Measurements from ENCODE around the gene SLC41A3. TPM values are rescaled to one million over a fixed set of nuclear protein-coding genes. Genes with fewer than 3 reads are reported as not detected.

SLC41A3 gene
- total RNA-seq, 1 experiment from 2014 or later, result 35.5 TPM

DNA sequence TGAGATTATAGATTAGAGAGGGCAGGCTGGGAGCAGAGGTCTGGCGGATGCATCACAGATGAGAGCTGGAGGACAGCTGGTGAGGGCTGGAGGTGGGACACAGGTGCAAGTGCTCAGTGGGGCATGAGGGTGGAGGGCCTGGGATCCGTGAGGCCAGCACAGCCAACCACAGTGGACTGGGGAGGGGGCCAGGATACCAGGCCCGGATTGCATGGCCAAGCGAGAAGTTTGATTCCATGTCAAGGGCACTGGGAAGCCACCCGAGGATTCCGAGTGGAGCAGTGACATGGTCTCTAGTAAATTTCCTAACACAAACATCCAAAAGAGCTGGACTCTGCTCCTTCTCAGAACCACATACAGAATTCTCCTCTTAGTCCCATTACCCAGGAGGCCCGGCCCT is 44.0 kb upstream of the SLC41A3 start:
- H3K27ac Mint-ChIP-seq, result peak overlapping the region in 1 of 3 experiments; percentile 53; a peak in 2 of 7 replicates
- Histone ChIP-seq H3K9me3 (ENCODE audit: control insufficient read depth, low read depth, low read length) (no peaks in the 10 kb centered on the region), H2AFZ (ENCODE audit: low read length) (no peak overlapping the region), H3K4ac (ENCODE audit: low read depth, low read length) (no peak overlapping the region), H2BK20ac (ENCODE audit: low read depth, low read length, poor library complexity, severe bottlenecking) (no peak overlapping the region), H4K20me1 (ENCODE audit: control insufficient read depth, insufficient read depth, insufficient read length) (no peaks in the 10 kb centered on the region), H2BK120ac (ENCODE audit: low read depth, low read length, poor library complexity, severe bottlenecking) (no peak overlapping the region), H3K18ac (ENCODE audit: insufficient read length, low read depth, low read length) (no peak overlapping the region), H3K23ac (ENCODE audit: insufficient read length, low read depth, low read length) (no peak overlapping the region), H3K56ac (ENCODE audit: insufficient read length, low read depth, low read length) (no peak overlapping the region), H2AK5ac (ENCODE audit: insufficient read length, low read length) (no peak overlapping the region), H3K4me1 (ENCODE audit: insufficient read depth, low read length) (no peaks in the 10 kb centered on the region; the same call in 1 of the 2 replicates), H3K27ac (ENCODE audit: insufficient read length, low read depth, low read length) (no peak overlapping the region), H3K23me2 (ENCODE audit: insufficient read length, low read depth, low read length, poor library complexity, severe bottlenecking) (no peaks in the 10 kb centered on the region), H3K79me2 (ENCODE audit: insufficient read depth, low read length) (no peaks in the 10 kb centered on the region), H3K4me2 (ENCODE audit: insufficient read depth, insufficient read length, low read length) (no peak overlapping the region), H4K5ac (ENCODE audit: insufficient read length, low read depth, low read length) (no peak overlapping the region), H3K27me3 (ENCODE audit: insufficient read depth, low read length) (no peaks in the 10 kb centered on the region), H2BK15ac (ENCODE audit: low read depth, low read length) (no peak overlapping the region), H3K14ac (ENCODE audit: insufficient read depth, low read length) (no peak overlapping the region), H4K8ac (replicated peaks; ENCODE audit: insufficient read length, low read depth, low read length) (no peak overlapping the region), H4K91ac (ENCODE audit: insufficient read length, low read depth, low read length) (no peak overlapping the region), H3K9ac (ENCODE audit: extremely low read depth, insufficient read length, low read length) (no peak overlapping the region), H2BK5ac (ENCODE audit: insufficient read length, low read length) (no peak overlapping the region), H3T11ph (ENCODE audit: low read length) (no peak overlapping the region), H3K79me1 (ENCODE audit: insufficient read depth, low read depth, low read length, poor library complexity, severe bottlenecking) (no peaks in the 10 kb centered on the region), H2BK12ac (ENCODE audit: insufficient read length, low read depth, low read length) (no peak overlapping the region)
- peaks cover 8% of the 10 kb centered on the region for H3K27me3 Mint-ChIP-seq (ENCODE audit: low read depth)
- no peak overlapping the region for H3K4me3 Mint-ChIP-seq
- no CpG with 5 or more reads among the region's 7 CpGs for WGBS (ENCODE audit: extremely low coverage, insufficient read length, low lambda C conversion rate)
- H3K36me3 Mint-ChIP-seq (ENCODE audit: insufficient read depth in 1 of 3, low read depth in 3 of 3), result no peaks in the 10 kb centered on the region
- TF ChIP-seq CTCF (conservative IDR thresholded peaks at IDR 0.05), result no peak
- peaks cover 22 to 38% of the 10 kb centered on the region in 2 experiments for H3K4me1 Mint-ChIP-seq
- H3K9me3 Mint-ChIP-seq, result no peaks in the 10 kb centered on the region
- peak; percentile 20 for DNase-seq
